DND-41 (cell line): Measurements from ENCODE around the gene SOX6.

Experiments
- ATAC-seq: fragments of 200-7000 bp; cut with Tn5 transposase; 3 replicates; pipeline ENCODE4 v1.9.1; 2021; ENCODE audit warnings: low read depth; ENCODE audit not compliant: insufficient read depth
- DNase-seq: peaks from one replicate; pipeline ENCODE4 v3.0.0-alpha.2; 2020
- H2AFZ ChIP-seq: 2 replicates; pipeline ENCODE4 v1.6.0; 2012; ENCODE audit warnings: low read depth, low read length
- H3K27ac ChIP-seq: 2 replicates; pipeline ENCODE4 v1.5.1; 2012; ENCODE audit warnings: low read length, inconsistent platforms
- H3K27me3 ChIP-seq: fragments of 200-600 bp; sonication (generic); 2 replicates; pipeline ENCODE4 v1.6.0; 2012; ENCODE audit warnings: low read length, mild to moderate bottlenecking, inconsistent platforms; ENCODE audit not compliant: insufficient read depth, poor library complexity
- H3K36me3 ChIP-seq: 2 replicates; pipeline ENCODE4 v1.5.1; 2012; ENCODE audit warnings: low read length, inconsistent platforms; ENCODE audit not compliant: insufficient read depth
- H3K4me1 ChIP-seq: 2 replicates; pipeline ENCODE4 v1.5.1; 2012; ENCODE audit warnings: mild to moderate bottlenecking, low read length; ENCODE audit not compliant: insufficient read depth
- H3K4me2 ChIP-seq: 2 replicates; pipeline ENCODE4 v1.6.0; 2012; ENCODE audit warnings: mild to moderate bottlenecking, moderate library complexity, low read length, inconsistent platforms; ENCODE audit not compliant: insufficient read depth
- H3K4me3 ChIP-seq, 2 experiments: fragments of 200-600 bp in 1 of 2; shearing (Covaris generic) in 1 of 2; 2 replicates each; pipeline ENCODE4 v1.5.1; 2012 to 2016; ENCODE audit warnings: inconsistent platforms in 2 of 2, low read length in 2 of 2, mild to moderate bottlenecking in 2 of 2, low read depth in 1 of 2, moderate library complexity in 1 of 2
- H3K79me2 ChIP-seq: 2 replicates; pipeline ENCODE4 v1.6.0; 2012; ENCODE audit warnings: low read length, inconsistent platforms; ENCODE audit not compliant: insufficient read depth
- H3K9ac ChIP-seq: 2 replicates; pipeline ENCODE4 v1.6.0; 2012; ENCODE audit warnings: low read depth, mild to moderate bottlenecking, inconsistent platforms, low read length, moderate library complexity
- H3K9me3 ChIP-seq: 2 replicates; pipeline ENCODE4 v1.5.1; 2012; ENCODE audit warnings: low read length, moderate library complexity, mild to moderate bottlenecking, inconsistent platforms; ENCODE audit not compliant: insufficient read depth, severe bottlenecking
- H4K20me1 ChIP-seq: 2 replicates; pipeline ENCODE4 v1.6.0; 2012; ENCODE audit warnings: low read length; ENCODE audit not compliant: insufficient read depth
- EZH2 ChIP-seq: IDR thresholded peaks from 3 replicates; pipeline ENCODE4 v1.6.1; 2012; ENCODE audit warnings: borderline replicate concordance, low read depth, mild to moderate bottlenecking, moderate library complexity, low read length, inconsistent platforms; ENCODE audit not compliant: severe bottlenecking
- TF ChIP-seq, protein P1 (sequence below): IDR thresholded peaks from 2 replicates; pipeline ENCODE4 v1.5.1; 2012; ENCODE audit warnings: borderline replicate concordance, low read length, moderate library complexity, mild to moderate bottlenecking; ENCODE audit not compliant: poor library complexity, severe bottlenecking; ENCODE audit errors: extremely low read depth

The SOX6 gene

DNA sequence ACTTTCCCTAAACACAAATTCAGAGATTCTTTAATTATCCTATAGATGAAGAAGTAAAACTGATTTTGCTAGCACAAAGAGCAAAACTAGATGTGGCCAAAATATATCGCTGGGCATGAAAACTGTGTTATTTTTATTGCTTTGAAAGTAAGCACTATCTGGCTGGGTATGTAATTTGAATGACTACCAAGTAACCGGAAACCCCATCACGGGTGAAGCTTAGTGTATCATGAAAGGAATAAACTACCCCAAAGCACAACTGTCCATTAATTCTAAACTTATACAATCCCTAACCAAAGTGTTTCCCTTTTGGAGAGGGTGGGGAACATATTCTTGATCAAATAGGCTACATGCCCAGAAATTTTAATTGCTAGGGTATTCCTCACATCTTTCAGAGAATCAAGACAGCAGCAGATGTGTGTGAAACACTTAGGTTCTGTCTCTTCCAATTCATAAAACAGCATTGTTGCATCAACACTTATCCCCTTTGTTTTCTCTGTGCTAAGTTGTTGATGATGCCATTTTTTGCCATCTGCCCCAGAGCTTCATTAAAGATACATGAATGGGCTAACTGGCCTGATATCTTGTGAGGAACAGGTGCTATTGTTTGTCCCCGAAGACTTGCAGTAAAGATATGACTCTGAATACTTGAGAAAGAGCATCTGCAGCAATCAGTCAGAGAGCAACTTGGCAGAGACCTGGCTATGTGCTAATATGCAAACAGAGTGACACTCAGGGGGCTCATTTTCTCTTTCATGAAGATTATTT lies 238.2 kb downstream of the SOX6 start:
- DNase-seq = no peak
- H4K20me1 ChIP-seq = no peaks in the 10 kb centered on the region
- no peak overlapping the region for H3K4me2 ChIP-seq
- H2AFZ ChIP-seq = no peak overlapping the region
- no peaks in the 10 kb centered on the region for H3K9me3 ChIP-seq
- no peak overlapping the region for H3K27ac ChIP-seq
- no peak for ATAC-seq
- H3K27me3 ChIP-seq = no peaks in the 10 kb centered on the region
- no peaks in the 10 kb centered on the region for H3K4me1 ChIP-seq
- no peak for TF ChIP-seq EZH2
- TF ChIP-seq, protein P1, sequence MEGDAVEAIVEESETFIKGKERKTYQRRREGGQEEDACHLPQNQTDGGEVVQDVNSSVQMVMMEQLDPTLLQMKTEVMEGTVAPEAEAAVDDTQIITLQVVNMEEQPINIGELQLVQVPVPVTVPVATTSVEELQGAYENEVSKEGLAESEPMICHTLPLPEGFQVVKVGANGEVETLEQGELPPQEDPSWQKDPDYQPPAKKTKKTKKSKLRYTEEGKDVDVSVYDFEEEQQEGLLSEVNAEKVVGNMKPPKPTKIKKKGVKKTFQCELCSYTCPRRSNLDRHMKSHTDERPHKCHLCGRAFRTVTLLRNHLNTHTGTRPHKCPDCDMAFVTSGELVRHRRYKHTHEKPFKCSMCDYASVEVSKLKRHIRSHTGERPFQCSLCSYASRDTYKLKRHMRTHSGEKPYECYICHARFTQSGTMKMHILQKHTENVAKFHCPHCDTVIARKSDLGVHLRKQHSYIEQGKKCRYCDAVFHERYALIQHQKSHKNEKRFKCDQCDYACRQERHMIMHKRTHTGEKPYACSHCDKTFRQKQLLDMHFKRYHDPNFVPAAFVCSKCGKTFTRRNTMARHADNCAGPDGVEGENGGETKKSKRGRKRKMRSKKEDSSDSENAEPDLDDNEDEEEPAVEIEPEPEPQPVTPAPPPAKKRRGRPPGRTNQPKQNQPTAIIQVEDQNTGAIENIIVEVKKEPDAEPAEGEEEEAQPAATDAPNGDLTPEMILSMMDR = no peak
- H3K79me2 ChIP-seq = no peaks in the 10 kb centered on the region
- no peak overlapping the region for H3K4me3 ChIP-seq
- H3K9ac ChIP-seq = no peak overlapping the region
- H3K36me3 ChIP-seq = no peaks in the 10 kb centered on the region

DNA sequence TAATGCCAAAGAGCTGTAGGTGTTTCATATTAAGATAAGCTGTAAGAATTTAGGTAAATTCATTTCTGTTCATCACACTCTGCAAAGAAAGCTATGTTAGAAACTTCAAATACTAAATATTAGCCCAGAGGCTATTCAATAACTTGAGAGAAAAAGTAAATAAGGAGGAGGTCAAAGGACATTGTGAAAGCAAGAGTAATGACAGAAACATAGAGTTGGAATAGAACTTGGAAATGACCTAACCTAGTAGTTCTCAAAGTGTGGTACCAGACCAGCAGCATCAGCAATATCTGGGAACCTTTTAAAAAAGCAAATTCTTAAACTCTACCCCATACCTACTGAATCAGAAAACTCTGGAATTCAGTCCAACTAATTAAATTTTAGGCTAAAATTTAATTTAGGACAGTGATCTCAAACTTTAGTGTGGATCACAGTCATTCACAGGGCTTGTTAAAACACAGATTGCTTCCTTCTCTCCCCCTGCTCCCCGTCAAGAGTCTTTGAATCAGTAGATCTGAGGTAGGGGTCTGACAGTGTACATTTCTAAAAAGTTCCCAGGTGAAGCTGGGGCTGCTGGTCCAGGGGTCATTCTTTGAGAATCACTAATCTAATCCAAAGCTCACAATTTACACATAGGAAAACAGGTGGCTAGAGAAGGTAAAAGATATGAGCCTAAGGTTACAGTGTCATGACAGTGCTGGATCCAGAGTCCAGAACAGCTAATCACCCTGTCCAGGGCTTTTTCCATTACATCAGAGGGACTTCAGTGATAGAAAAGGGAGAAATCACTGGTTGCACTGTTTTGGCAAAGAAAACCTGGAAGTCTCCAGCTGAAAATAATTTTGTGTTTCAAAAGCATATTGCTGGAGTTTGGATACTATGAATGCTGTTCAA lies 241.1 kb downstream of the SOX6 start:
- Histone ChIP-seq H3K79me2 (no peaks in the 10 kb centered on the region), H3K4me2 (no peak overlapping the region), H3K9me3 (no peaks in the 10 kb centered on the region), H3K27ac (no peak overlapping the region), H3K4me3 (no peak overlapping the region), H3K9ac (no peak overlapping the region), H4K20me1 (no peaks in the 10 kb centered on the region), H3K4me1 (no peaks in the 10 kb centered on the region), H2AFZ (no peak overlapping the region), H3K27me3 (no peaks in the 10 kb centered on the region), H3K36me3 (no peaks in the 10 kb centered on the region)
- TF ChIP-seq, protein P1 = no peak
- TF ChIP-seq EZH2 = no peak
- DNase-seq = no peak
- ATAC-seq = no peak

DNA sequence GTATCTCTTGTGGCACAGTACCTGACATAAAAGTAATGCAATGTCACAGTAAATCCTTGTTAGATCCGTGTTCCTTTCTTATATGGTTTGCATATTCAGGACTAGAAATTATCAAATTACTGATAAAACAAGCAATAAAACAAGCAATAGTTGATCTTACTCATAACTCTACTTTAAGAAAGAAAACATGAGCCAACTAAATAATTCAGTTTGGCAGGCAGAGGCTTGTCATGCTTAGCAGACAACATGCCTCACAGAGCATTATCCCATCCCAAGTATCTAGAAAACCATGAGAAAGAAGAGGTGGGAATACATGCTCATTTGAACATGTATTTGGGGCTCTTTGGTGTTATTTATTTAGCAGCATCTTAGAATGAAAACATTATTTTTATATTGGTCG lies 241.9 kb downstream of the SOX6 start:
- no peak for DNase-seq
- ATAC-seq = no peak
- Histone ChIP-seq H3K27ac (no peak overlapping the region), H4K20me1 (no peaks in the 10 kb centered on the region), H3K4me3 (no peak overlapping the region), H3K36me3 (no peaks in the 10 kb centered on the region), H2AFZ (no peak overlapping the region), H3K4me1 (no peaks in the 10 kb centered on the region), H3K9ac (no peak overlapping the region), H3K9me3 (no peaks in the 10 kb centered on the region), H3K4me2 (no peak overlapping the region), H3K27me3 (no peaks in the 10 kb centered on the region), H3K79me2 (no peaks in the 10 kb centered on the region)
- TF ChIP-seq, protein P1 = no peak
- TF ChIP-seq EZH2 = no peak
